MV-4-11 (cell line): Measurements from ENCODE around the gene RHOV.
"Not testable (repeated sequence)": the region's sequence is repeated elsewhere in the genome, so short reads cannot be mapped to it uniquely, and the experiment has no call there.

ENCODE experiments used
- DNase-seq: peaks from one replicate; lab custom pipeline; 2025; lab: John Stamatoyannopoulos, UW

RHOV gene

DNA sequence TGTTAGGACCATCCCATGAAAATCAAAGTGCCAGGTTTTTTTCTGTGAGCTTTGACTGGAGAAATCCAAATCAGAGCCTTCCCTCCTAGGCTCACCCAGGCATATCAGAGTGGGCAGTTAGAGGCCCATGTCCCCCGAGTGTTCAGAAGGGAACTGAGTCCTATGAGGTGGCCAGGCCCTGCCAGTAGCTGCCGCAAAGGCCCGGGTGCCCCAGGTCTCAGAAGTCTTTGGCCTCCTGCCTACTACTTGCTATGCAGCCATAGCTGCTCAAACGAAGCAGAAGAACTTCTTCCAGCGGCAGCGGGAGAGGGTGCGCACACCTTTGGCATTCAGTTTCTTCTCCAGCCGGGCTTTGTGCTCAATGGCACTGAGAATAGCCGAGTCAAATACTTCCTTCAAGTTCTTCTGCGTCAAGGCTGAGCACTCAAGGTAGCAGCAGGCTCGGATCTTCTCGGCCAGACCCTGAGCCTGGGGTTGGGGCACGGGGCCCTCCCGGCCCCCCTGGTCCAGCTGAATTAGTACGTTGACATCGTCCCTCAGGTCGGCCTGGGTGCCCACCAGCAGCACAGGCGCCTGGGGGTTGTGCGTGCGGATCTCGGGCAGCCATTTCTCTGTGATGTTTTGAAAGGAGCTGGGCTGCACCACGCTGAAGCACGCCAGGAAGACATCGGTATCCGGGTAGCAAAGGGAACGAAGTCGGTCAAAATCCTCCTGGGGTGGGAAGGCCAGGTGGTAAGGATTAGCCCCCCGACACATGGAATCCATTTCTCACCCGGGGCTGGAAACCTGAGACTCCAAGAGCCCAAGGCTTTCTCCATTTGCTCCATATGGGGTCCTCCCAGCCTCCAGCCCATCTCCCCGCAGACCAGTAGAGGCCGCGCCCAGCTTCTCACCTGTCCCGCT is 992 bp downstream of the RHOV start:
- DNase-seq = no peak

DNA sequence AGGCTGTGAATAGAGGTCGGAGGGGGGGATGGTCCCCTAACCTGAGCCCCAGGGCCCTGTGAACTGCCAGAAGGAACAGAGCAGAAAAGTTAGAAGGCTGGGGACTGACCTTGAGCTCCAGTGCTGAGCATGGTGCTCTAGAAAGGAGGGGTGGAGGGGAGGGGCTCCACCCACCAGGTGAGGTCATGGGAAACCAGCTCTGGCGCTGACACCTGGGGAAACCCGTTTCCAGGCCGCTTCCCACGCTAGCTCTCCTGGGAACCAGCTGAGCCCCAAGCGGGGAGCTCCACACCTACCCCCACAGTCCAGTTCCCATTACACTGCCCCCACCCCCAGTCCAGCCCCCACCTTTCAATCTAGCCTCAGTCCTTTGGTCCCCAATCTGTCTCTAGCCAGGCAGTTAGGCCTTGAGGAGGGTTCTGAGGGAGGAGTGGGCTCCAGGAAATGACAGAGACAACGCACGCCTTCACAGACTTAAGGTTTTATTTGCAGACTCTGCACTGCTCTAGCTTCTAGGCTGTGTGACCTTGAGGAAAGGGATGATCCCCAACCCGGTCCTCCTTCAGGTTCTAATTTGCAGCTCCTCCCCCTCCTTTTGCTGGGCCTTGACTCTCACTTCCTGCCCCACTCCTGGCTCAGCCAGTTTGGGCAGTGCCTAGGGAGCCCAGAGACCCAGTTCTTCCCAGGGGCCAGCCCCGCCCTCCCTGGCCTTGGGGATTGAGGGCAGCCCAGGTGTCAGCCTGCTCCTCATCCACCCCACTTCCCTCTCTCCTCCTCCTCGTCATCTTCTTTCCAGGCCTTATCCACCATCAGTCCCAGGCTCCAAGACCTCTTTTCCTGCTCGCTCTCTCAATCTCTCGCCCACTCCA is 2.1 kb downstream of the RHOV start:
- no peak for DNase-seq

DNA sequence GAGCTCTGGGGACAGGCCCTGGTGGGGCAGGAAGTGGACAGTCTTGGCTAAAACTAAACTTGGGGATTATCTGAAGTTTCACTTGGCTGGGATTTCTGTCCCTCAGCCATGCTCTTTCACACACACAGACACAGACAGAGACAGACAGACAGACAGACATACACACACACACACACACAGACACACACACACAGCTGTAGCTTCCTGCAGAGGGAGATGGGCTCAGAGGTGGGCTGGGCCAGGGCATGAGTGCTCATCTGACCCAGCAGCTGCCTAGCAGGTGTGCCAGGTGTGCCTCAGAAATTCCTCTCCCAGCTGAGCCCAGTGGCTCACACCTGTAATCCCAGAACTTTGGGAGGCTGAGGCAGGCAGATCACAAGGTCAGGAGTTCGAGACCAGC is 3.3 kb downstream of the RHOV start:
- no peak for DNase-seq

DNA sequence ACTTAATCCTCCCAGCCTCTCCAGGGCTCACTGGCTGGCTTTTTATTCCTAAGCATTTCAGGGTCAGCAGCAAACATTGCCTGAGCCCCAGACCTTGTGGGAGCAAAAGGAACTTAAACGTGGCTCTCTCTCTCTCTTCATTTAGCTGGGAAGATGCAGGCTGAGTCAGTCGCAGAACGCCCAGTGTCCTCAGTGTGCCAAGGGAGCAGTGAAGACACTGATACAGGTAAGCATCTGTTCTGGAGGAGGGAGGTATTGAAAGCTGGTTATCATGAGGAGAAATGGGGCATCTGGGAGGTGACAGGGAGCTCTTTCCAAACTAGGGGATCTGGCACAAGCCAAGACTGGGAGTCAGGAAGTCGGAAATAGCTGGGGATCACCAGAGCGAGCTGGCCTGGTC is 4.3 kb downstream of the RHOV start:
- no peak for DNase-seq

DNA sequence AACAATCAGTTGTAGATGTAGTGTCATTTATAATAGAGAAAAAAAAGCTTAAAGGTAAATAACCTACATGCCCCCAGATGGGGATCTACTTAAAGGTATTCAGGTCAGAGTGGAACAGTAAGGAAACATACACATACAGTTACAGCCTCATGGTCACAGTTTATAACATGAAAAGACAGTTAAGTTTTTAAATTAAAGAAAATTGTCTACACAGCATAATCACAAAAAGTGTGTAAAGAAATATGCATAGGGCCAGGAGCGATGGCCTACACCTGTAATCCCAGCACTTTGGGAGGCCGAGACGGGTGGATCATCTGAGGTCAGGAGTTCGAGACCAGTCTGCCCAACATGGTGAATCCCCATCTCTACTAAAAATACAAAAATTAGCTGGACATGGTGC is 6.8 kb downstream of the RHOV start:
- no peak for DNase-seq

DNA sequence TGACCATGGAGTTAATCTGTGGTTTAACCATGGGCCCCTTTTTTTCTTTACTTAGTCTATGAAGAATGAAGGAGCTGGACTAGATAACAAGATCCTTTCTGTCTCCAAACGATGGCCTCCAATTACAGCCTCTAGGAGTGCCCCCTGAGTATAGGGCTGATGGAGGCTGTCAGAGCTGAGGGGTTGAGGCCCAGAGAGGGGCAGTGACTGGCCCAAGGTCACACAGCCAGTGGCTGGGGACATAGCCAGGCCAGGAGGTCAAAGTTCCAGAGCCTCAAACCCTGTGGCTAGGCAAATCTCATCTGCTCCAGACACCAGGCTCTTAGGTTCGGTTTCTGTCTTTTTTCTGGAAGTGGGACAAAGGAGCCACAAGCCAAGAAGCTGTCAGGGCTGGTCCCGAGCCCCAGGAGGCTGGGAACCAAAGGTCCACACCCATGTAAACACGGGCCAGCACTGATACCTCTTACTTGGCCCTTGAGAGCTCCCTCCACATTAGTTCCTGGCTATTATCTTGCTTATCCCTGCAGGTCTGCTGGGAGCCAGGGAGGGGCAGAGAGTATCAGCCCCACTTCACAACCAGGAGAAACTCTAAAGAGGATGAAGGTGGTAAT is 10.3 kb downstream of the RHOV start:
- DNase-seq = no peak

DNA sequence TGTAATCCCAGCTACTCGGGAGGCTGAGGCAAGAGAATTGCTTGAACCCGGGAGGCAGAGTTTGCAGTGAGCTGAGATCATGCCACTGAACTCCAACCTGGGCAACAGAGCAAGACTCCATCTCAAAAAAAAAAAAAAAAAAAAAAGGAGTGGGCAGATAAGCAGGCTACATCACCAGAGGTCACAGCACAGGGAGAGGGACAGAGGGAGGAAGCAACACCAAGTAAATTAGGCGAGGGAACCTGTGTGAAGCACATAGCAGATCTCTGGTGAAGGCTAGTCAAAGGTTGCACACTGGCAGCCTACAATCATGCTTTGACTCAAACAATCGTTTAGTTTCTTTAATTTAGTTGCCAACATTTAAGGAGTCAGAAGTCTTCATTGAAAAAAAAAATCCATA is 12.9 kb downstream of the RHOV start:
- DNase-seq = not testable (repeated sequence)

DNA sequence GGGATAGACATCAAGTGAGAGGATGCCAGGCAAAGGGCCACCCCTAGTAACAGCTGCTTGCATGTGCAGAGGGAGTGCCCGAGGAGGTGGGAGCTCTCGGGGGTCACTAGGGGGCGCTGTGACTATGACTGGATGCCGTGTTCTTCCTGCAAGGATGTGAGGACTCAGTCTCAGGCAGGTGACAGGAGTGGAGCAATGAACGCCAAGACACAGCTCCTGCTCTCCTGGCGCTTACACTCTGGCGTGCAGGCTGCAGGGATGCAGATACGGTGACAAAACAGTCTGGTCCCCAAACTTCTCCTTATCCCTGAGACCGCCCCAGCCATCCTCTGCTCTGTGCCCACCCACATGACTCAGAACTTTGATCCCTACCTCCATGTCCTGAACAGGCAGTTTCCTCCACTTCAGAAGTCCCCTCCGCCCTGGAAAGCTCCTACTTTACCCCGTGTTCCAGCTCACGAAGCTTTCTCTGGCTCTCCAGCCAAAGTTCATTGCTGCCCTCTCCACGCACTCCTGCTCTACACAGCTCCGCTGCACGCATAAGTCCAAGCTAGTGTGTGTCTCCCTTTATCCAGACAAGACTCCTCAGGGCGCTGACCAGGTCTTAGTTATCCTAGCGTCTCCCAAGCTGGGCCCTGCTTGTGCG is 14.7 kb downstream of the RHOV start:
- peak; percentile 57 for DNase-seq

DNA sequence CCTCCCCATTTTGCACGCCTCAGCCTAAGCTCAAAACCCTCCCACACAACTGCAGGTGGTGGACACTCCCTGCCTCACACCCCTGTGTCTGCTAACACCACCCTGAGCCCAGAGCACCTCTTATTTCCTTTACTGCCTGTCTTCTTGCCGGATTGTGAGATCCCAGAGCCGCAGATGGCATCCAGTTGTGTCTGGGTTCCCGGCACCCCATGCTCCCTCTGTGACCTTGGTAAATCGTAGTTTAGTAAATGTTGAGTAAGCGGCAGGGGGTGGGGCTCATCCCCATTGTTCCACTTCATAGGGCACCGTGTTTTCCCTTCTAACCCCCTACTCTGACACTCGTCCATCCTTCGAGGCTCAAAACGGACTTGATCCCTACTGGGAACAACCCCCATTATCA is 15.3 kb downstream of the RHOV start:
- DNase-seq = no peak

DNA sequence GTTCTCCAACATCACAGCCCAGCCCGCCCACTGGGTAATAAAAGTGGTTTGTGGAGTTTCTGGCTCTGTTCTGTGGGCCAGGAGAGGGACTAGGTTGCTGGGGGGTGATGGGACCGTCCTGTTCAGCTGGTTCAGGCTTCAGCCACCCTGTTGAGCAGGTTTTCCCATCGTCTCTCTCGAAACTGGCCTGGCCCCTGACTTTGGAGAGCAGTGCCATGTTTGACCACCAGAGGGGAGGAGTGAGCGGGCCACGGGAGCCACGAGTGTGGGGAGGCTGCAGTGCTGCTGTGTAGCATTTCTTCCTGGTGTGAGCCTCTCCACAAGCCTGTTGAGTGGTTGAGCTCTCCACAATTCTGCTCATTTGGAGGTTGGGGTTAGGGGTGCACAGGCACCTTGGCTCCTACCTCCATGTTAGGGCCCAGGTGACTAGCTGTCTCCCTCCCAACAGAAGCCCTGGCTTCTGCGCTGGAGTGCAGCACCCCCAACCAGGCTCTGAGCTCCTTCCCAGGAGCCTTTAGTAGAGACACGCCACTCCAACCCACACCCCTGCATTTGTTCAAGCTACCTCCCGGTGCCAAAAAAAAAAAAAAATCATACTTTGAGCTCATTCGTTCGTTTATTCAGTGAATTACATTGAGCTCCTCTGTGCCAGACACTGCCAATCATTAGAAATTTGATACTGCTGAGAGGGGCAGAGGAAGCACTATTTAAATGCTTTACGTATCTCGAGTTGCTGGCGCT is 16.3 kb downstream of the RHOV start:
- DNase-seq = peak; percentile 68

DNA sequence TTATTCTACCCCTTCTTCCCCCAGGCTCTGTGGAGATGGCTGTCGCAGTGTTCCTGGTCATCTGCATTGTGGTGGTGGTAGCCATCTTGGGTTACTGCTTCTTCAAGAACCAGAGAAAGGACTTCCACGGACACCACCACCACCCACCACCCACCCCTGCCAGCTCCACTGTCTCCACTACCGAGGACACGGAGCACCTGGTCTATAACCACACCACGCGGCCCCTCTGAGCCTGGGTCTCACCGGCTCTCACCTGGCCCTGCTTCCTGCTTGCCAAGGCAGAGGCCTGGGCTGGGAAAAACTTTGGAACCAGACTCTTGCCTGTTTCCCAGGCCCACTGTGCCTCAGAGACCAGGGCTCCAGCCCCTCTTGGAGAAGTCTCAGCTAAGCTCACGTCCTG is 17.3 kb downstream of the RHOV start:
- DNase-seq = no peak

DNA sequence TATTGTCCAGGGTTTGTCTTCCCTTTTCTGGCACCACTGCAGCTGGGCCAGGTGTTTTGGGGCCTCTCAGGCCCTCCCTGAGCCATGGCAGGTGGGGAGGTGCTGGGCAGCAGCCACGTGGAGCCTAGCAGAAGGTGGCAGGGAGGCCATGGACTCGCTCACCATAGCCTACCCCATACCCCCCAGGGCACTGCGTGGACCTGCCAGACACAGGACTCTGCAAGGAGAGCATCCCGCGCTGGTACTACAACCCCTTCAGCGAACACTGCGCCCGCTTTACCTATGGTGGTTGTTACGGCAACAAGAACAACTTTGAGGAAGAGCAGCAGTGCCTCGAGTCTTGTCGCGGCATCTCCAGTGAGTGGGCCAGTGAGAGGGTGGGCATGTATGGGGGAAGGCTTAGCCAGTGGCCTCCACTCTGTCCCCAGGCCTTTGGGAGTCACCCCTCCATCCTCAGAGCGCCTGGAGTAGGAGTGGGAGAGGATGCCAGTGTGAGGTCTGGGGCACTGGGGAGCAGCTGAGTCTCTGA is 18.3 kb downstream of the RHOV start:
- DNase-seq = no peak

DNA sequence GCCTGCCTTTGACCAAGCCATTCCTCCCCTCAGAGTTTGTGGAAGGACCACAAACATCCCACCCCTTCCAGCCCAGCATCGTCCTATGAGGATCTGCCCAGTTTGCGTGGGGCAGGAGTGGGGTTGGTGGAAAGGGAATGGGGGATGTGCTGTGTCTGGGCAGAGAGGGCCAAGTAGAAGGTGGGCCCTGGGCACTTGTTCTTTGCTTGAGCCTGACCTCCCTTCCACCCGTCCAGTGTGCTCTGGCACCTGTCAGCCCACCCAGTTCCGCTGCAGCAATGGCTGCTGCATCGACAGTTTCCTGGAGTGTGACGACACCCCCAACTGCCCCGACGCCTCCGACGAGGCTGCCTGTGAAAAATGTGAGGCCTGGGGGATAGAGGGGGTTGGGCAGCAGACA is 19.9 kb downstream of the RHOV start:
- no peak for DNase-seq

DNA sequence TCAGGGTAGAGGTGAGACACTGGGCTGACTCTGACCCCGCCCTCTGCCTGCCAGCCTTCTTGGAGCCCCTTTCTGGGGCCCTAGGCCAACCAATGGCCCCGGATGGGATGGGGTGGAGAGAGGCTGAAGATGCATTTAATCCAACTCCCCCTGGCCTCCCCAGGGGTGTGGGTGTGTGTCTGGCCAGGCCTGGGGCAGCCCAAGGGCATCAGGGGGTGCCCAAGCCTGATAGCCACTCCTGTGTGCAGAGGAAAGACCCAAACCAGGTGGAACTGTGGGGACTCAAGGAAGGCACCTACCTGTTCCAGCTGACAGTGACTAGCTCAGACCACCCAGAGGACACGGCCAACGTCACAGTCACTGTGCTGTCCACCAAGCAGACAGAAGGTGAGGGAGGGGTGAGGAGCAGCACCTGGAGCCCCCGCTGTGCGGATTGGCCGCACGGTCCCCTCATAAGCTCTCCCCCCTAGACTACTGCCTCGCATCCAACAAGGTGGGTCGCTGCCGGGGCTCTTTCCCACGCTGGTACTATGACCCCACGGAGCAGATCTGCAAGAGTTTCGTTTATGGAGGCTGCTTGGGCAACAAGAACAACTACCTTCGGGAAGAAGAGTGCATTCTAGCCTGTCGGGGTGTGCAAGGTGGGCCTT is 20.7 kb downstream of the RHOV start:
- DNase-seq = no peak

DNA sequence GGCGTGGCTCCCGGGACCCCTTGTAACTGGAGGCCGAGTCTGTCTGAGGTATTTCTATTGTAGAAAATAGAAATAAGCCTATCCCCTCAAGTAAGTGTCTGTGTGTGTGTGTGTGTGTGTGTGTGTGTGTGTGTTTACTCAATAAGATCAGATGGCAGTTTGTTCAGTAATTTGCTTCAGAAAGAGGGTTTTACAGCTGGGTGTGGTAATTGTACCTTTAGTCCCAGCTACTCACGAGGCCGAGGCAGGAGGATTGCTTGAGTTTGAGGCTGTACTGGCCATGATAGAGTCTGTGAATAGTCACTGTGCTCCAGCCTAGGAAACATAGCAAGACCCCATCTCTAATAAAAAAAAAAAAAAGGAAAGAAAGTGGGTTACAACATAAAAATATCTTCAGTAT is 21.5 kb downstream of the RHOV start:
- DNase-seq = no peak

DNA sequence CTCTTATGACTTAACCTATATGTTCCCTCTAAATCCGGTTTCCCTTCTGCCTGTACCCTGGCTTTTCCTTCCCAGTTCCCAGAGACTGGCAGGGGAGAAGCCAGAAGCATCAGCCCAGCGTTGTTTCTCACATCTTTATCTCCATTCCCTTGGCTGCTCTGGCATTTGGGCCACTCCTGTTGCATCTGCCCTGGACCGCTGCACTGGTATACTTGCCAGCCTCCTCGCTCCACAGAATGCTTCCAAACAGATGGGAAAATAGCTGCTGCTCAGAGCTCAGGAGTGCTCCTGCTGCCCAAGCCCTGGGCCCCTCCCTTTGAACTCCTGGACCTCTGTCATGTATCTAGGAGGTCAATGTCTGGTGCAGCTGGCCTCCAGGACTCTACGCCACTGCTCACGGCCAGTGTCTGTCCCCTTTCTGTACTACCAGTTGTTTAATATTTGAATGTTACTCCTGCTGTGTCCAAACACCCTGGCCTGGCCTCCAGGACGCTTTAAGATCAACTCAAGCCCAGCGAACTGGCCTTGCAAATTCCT is 23.4 kb downstream of the RHOV start:
- DNase-seq = no peak

DNA sequence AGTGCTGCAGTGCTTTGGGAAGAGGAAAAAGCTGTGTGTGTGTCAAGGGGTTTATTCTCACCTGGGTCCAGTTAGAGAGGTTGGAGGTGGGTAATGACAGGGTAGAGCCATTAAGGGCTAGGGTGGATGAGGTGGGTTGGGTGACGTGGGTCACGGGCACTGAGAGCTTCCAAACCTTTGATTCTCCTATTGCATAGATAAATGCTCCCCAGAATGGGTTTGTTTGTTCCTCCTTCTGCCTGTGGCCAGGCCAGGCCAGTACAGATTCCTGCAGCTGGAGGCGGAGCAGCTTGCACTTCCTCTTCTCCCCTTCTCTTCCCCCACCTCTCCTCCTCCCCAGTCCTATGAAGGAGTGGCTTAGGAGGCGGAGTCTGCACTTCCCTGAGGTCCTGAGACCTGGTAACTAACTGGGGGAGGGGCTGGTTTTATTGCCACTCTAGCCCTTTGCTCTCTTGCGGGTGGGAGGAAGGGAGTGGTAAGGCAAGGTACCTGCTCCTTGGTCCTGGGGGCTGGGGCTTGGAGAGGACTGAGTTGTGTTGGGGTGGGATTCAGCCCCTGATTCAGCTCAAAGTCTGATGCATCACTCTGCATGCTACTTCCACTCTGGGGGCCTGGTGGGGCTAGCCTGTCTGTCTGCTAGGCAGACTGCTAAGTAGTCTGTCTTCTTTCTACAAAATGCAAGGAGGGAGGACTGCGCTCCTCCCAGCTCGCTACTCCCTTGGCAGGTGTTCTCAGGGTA is 26.6 kb downstream of the RHOV start:
- peak; percentile 96 for DNase-seq

DNA sequence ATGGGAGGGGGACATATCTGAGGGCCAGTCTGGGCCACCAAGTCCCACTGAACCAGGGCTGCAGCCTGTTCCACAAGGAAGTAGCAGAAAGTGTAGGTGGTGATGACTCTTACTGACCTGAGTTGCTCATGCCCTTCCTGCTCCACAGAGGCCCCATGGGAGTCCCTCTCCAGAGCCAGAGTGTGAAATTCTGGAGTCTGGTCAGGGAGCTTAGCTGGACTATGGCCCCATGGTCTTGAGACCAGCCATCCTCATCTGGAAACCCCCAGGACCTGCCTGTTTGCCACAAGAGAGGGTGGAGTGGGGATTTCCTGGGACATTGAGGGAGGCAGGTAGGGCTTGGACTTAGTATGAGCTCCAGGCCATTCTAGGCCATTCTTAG is 27.2 kb downstream of the RHOV start:
- DNase-seq = no peak

DNA sequence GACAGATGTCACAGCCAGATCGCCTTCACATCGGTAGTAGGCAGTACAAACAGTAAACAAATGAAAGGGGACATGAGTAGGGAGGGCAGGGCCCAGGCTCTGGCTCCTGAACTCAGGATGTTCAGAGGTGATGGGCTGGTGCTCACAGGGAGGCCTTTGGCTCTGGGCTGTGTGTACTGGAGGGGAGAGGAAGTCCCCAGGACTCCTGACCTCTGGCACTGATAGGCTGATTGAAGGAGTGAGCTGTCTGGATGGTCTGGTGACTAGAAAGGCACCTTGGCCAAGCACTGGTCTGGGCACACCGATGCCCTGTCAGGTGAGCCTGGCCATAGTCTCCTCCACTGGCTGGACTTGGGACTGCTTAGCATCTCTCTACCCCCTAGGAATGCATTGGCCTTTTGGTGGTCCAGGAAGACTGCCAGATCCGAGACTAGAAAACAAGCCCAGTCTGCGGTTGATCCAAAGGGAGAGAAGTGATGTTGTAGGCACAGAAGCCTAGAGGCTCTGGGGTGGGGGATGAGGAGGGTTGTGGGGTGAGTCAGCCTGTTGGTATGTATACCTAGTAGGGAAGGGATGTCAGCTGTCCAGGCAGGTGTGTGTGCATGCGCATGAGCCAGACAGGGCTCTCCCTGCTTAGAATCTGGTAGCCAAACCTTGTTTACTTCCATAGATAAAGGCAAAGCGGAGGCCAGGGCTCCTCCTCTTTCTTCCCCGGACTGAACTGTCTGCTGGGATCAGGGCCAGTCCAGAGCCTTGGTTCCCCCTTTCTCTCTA is 28.3 kb downstream of the RHOV start:
- DNase-seq = no peak
